Medulla oblongata (tissue), 1 donor: Measurements from ENCODE around the gene PTCHD4.
"Not testable (repeated sequence)": the region's sequence is repeated elsewhere in the genome, so short reads cannot be mapped to it uniquely, and the experiment has no call there.

Experiments
- DNase-seq: peaks from one replicate; pipeline ENCODE4 v3.0.0-alpha.2; 2015; ENCODE audit errors: extremely low spot score

Gene PTCHD4

DNA sequence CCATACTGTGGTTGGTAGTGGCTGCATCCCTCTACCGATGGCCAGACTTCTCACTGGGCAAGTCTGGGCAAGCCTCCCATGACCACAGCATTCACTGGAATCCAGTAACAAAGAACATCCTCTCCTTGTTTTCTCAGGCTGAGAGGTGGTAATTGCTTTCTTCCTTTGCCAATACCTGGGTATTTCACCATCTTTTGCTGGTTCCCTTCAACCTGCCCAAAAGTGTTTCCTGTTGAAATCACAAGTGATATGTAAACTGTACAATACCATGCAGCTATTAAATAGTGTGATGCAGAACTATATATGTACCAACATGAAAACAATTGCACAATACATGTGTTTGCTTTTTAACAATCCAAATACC is at the start of gene PTCHD4:
TSS of gene PTCHD4 (minus strand) at position 55 of the 364 bp plus-strand sequence. CDS start 42,240 bp downstream, outside the sequence.
- DNase-seq: no peak

DNA sequence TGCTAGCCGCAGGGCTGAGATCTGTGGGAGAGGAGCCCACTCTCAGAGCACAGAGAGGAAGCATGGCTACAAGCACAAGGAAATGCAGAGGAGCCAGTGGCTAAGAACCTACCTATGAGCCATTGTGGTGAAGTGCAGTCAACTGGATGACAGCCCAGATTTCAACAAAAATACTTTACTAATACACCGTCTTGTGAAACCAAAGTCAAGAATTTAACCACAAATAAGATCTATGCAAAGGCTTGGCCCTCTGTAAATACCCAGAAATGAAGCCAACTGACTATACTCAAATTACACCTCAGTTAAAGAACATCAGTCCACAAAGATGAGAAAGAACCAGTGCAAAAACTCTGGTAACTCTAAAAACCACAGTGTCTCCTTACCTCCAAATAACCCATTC is 40.1 kb upstream of the PTCHD4 start:
- no peak for DNase-seq

DNA sequence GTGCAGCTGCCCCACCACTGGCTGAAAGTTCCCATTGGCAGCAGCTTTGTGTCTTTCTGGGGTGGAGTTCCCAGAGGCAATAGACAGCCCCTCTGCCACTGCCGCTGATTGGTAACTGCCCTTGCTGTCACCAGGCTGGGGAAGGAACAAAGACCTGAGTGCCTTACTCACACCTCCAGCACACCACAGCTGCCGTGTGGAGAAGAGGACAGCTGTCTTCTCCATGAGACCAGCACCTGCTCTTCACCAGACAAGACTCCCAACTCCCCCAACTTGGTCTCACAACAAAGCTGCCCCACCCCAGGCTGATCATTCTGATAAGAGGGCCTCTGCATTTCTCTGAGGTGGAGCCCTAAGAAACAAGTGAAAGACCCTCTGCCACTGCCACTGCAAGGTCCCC is 39.7 kb upstream of the PTCHD4 start:
- DNase-seq: no peak

DNA sequence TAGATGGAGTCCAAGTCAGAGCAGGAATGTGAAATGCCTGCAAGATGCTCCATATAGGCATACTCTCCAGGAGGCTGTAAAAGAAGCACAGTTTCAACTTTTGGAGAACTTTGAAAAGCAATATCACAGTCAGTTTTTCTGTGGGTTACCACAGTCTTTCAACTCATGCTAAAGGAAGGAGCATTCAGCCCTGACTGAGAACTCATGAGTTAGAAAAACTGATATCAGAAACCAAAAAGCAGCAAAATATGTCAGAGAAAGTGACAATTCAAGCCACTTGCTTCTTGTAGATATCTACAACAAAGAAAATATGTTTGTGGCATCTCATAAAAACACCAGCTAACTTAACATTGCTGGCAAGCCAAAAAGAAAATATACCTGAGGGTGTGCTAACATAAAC is 36.1 kb upstream of the PTCHD4 start:
- DNase-seq: no peak

DNA sequence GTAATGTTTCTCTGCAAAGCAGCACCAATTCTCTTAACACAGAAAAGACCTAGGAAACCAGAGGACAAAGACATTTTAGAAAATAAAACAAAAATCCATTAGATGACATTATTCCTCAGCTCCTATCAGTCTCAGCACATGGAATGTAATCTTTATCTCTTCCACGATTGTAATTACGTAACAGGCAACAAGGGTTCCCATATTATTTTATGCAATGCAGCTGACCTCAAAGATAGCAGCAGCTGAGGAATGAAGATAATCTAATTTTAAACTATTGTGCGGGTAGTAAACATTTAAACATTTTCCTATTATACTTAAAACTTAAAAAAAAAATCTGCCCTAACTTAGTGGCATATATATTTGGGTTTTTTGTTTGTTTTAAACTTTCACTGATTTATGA is 33.0 kb upstream of the PTCHD4 start:
- DNase-seq: no peak

DNA sequence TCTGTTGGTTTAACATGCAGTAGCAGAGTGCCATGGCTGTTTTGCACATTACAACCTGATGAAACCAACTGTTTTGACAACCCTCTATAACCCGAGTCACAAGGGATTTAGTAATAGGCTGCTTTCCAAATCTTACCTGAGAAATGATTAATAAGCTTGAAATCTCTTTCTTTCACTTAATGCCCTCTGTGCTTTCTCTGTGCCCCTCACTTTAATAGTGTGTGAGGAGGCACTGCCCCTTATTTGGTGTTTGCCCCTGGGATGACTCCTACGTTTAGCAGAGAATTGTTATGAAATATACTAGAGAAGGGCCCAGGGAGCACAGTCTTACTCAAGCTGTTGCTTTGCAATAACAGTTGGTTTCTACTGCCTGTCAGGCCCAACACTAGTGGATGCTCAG is 31.0 kb upstream of the PTCHD4 start:
- no peak for DNase-seq

DNA sequence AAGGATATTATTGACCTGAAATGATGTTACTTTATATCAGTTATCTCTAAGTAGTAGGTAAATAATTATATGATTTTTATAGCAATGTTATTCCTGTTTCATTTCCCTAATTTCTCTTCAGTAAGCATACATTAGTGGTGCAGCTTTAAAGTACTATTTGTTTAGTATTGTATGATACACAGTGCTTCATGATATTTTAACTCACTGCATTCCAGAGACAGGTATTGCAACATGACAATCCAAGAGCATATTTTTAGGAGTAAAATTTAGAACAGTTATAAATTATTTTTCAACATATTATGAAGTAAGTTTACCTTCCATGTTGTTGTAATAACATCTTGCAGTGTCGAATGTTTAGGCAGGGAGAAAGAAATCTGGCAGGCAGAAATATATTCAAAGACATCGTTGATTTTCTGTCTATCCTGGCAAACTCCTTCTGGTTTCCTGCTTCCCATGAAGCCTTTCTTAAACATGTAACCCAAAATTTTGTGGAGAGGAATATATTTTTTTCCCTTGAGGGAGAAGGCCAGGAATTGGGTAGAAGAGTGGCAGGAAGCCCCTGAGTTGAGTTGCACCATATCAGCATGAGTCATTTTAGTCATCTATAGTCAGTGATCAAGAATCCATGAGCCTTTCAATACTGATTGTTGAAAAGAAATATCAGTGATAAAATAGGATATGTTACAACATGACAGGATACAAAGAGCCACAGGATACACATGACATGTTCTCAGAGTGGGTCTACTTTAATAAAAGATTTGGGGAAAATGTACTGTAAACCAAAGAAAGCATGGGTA is 29.0 kb upstream of the PTCHD4 start:
- no peak for DNase-seq

DNA sequence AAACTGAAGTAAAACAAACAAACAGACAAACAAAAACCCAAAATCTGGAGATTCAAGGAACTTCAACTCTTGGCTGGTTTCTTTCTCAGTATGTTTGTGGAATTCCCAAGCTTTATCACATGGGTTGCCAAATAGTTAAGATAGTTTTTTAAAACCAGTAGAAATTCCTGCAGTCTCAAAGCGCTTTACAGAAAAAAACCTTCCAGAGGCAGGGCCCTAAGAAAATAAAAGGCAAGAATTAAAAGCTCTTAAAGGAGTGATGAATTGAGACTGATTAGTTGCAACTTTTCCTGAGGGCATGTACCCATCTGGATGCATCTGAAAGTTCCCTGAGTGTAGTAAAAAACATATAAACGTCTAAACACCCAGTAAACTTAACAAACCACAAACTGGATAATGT is 25.9 kb upstream of the PTCHD4 start:
- no peak for DNase-seq

DNA sequence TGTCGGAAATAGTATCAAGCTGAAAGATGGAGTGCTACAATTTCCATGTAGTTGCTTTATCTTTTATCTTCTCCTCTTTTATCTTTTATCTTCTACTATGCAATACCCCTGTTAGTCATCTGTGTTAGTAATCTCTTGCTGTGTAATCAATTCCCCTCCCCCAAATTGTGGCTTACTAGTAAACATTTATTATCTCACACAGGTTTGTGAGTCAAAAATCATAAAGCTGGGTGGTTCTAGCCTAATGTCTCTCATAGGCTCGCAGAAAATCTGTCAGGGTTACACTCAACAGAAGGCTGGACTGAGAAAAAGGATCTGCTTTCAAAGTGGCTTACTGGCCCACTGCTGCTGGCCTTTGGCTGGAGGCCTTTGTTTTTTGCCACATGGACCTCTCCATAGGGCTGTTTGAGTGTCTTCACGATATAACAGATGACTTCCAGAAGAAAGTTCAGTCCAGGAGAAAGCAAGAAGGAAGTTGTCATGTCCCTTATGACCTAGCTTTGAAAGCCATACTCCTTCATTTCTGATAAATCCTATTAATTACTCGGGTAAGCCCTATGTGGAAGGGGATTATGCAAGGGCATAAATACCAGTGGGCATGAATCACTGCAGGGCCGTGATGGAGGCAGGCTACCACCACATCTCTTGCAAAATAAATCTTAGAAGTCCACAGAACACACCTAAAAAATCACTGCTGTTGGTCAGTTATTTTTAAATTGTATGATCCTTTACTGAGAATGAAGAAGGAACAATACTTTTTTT is 24.5 kb upstream of the PTCHD4 start:
- no peak for DNase-seq

DNA sequence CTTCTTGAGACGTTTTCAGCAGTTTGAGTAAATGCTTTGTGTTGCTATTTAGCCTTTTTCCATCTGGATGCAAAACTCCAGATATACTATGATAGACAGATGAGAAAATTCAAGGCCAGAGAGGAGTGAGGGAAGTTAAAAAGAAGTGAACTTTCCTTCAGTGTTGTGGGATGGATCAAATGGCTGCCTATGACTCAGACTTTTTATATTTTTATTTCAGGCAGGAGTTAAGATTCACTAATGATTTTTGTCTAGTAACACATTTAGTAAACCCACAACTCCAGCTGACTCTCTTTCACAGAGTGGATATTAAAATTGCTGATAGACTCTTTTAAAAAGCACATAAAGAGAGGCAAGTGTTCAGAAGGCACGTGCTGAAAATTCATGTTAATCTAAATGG is 23.2 kb upstream of the PTCHD4 start:
- no peak for DNase-seq

DNA sequence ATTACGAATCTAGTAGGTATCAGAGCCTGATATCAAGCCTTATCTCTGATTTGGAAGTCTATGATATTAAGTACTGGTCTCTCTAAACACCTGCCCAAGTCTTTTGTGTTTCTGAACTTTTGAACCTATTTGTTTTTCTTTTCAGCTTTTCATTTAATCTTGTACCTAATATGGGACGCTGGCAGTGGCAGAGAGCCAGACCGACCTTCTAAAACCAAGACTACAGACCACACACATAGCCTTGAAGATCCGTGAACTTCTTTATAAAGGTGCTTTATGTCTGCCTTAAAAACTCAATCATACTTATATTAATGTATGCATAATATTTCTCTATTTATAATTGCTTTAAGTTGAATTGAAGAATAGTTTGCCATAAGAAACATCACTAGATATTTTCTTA is 12.6 kb upstream of the PTCHD4 start:
- DNase-seq: no peak

DNA sequence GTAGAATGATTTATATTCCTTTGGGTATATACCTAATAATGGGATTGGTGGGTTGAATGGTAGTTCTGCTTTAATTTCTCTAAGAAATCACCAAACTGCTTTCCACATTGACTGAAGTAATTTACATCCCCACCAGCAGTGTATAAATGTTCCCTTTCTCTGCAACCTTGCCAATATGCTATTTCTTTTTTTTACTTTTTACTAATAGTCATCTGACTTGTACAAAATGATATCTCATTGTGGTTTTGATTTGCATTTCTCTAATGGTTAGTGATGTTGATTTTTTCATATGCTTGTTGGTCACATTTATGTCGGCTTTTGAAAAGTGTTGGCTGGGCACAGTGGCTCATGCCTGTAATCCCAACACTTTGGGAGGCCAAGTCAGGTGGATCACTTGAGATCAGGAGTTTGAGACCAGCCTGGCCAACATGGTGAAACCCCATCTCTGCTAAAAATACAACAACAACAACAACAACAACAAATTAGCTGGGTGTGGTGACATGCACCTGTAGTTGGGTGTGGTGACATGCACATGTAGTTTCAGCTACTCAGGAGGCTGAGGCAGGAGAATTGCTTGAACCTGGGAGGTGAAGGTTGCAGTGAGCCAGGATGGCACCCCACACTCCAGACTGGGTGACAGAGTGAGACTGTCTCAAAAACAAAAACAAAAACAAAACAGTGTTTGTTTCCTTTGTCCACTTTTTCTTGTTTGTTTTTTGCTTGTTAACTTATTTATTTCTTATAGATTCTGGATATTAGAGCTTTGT is 11.2 kb upstream of the PTCHD4 start:
- DNase-seq: not testable (repeated sequence)

DNA sequence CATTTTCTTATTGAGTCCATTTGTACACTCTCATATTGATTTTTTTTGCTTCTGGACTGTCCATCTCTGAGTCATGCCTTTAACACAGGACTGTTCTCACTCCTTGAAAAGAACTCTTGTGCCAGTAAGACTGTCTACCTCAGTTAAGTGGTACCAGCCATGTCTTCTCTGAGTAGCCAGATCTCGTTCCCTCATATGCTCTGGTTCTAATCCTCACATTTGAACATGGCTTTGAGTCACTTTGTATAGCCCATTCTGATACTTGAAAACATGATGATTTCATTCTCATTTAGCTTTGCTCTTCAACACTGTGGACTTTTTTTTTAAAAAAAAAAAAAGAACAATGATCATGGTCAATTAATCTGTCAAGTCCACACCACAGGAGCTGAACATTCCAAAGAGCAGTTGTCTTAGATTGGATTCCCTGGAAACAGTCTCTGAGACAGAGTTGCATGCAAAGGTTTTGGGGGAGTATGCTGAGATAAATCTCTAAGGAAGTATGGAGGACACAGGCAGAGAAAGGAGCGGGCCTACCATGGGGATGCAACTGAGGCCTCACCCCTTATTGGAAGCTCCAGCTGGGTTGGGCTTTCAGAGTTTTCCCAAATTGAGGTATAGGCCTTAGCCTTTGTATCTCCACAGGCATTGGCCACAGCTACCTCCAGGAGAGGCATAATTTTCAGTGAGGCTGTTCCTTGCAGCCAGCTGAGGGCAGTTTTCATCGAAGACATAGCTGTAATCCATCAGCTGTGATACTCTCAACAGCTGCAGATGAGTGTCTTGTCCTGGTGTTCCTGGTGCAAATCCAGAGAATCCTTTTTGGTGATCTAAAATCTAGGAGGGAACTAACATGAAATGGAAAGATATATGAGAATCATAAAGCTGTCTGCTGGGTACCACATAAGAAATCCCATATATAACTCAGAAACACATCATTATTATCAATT is 6.0 kb upstream of the PTCHD4 start:
- no peak for DNase-seq

DNA sequence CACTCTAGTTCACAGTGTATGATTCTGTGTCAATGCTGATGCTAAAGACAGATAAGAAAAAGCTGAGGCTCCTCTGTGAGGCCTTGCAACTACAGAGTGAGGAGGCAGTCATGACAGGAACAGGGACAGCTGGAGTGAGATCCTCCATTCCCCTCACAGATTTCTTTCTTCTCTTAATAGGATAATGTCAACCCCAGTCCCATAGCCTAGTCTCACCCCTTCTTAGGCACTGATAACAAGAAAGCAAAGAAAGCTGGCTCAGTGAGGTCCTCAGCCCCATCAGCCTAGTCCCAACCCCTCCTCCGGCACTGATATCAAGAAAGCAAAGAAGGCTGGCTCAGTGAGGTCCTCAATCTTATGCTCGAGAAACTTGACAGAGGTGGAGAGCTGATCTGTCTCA is 2.1 kb upstream of the PTCHD4 start:
- no peak for DNase-seq

DNA sequence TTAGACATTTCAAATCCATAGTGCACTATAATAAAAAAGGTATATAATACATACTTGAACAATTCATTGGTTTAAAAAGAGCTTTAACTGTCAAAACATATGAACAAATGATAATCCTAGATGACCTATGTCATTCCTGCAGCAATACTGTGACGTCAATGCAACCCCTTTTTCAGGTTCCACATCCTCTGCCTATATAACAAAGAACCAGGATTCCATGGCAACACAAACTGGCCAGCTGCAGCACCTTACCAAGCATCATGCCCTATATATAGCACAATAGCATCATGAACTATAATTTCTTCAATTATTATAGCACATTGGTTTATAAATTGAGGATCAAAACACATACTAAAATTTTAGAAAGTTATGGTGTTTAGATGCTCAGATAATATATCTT is 578 bp upstream of the PTCHD4 start:
- DNase-seq: no peak

DNA sequence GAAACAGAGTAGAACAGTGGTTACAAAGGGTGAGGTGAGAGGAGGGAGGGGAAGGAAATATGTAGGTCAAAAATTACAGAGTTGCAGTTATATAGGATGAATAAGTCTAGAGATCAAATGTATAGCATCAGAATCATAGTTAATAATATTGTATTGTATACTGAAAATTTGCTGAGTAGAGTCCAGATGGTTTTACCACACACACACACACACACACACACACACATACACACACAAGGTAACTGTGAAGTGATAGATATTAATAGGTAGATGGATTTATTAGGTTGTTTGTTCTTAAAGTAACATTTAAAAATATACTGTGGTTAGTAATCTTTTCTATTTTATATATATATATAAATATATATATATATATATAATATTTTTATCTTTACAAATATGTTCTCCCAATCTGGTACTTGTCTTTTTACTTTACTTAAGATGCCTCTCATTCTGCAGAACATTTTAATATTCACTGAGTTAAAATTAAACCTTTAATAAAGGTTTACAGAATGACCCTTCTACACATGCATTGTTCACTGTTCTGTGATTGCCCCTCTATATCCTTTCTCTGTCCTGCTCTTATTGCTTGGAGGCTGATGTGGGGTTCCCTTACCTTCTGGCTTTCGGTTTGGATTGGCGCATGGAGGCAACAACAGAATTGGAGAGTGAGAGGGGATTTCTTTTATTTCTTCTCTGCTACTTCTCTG is 408 bp downstream of the PTCHD4 start:
- no peak for DNase-seq

DNA sequence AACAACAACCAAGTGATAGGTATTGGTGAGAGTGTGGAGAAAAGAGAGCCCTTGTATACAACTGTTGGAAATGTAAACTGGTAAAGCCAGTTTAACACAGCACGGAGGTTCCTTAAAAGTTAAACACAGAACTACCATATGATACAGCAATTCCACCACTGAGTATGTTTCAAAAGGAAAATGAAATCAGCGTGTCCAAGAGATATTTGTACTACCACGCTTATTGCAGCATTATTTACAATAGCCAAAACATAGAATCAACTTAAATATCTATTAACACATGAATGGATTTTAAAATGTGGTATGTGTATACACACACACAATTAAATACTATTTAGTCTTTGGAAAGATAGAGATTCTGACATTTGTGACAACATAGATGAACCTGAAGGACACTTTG is 1.1 kb downstream of the PTCHD4 start:
- DNase-seq: no peak

DNA sequence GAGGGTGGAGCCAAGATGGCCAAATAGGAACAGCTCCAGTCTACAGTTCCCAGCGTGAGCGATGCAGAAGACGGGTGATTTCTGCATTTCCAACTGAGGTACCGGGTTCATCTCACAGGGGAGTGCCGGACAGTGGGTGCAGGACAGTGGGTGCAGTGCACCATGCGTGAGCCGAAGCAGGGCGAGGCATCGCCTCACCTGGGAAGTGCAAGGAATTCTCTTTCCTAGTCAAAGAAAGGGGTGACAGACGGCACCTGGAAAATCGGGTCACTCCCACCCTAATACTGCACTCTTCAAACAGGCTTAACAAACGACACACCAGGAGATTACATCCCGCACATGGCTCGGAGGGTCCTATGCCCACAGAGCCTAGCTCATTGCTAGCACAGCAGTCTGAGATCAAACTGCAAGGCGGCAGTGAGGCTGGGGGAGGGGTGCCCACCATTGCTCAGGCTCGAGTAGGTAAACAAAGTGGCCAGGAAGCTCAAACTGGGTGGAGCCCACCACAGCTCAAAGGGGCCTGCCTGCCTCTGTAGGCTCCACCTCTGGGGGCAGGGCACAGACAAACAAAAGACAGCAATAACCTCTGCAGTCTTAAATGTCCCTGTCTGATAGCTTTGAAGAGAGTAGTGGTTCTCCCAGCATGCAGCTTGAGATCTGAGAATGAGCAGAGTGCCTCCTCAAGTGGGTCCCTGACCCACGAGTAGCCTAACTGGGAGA is 8.4 kb downstream of the PTCHD4 start:
- not testable (repeated sequence) for DNase-seq

DNA sequence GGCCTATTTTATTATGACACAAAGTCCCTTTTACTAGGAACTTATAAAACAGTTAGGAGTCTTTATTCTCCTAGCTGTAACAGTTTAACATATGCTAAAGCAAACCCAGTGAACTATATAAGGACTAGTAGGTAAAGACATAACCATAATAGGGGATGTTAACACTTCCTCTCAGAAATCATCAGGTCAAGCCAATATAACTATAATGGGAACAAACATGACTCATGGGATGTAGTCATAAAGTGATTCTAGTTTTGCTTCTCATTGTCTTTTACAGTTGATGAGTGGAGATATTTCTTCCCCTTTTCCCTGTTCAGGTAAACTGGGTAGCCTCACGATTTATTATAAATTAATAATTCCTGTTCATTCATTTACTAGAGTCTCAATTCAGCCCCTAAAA is 9.7 kb downstream of the PTCHD4 start:
- DNase-seq: no peak

DNA sequence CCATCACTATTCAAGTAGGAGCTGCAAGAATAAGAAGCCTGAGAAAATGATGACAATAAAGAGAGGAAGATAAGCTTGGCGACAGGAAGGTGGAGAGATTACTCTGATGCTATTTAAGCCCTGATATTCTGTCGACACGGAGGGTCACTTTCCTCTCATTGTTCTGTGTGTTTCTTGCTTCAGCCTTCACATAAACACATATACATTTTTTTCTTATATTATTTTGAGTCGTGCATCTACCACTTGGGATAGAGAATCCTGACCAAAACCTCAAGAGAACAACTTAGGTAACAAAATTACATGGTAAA is 10.5 kb downstream of the PTCHD4 start:
- no peak for DNase-seq
